Stomach (tissue), 4 donors: ENCODE measurements around the gene JMJD1C.

Source experiments
- EP300 ChIP-seq: sonication (generic); formaldehyde crosslinking; IDR thresholded peaks from one replicate; pipeline ENCODE4 v1.6.1; 2017; ENCODE audit warnings: antibody characterized with exemption
- POLR2A ChIP-seq, 4 donors: fragments of 450-650 bp; IDR thresholded peaks; one replicate each; pipeline ENCODE4 v1.6.1; 2016; ENCODE audit warnings: antibody characterized with exemption in 4 of 4, control low read depth in 2 of 4, mild to moderate bottlenecking in 1 of 4, moderate library complexity in 1 of 4
- POLR2AphosphoS5 ChIP-seq, 3 donors: sonication (generic); formaldehyde crosslinking; IDR thresholded peaks; one replicate each; pipeline ENCODE4 v1.6.1; 2016; ENCODE audit warnings: antibody characterized with exemption in 3 of 3
- TF ChIP-seq, protein P1 (sequence below), 7 experiments: fragments of 450-650 bp in 4 of 7; fragments of 200-600 bp in 3 of 7; sonication (generic) in 3 of 7; IDR thresholded peaks; one replicate each; pipeline ENCODE4 v1.5.1; 2016 to 2019; ENCODE audit warnings: antibody characterized with exemption in 7 of 7, control low read depth in 2 of 7, mild to moderate bottlenecking in 1 of 7

DNA sequence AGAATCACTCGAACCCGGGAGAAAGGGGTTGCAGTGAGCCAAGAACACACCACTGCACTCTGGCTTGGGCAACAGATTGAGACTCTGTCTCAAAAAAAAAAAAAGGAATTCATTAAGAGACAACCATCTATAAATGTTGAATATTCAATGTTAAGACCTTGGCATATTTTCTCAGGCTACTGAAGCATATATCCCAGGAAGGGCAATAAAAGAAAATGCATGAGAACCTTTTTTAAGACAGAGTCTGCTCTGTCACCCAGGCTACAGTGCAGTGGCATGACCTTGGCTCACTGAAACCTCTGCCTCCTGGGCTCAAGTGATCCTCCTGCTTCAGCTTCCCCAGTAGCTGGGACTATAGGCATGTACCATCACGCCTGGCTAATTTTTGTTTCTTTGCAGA is 165.0 kb downstream of the JMJD1C start:
- no peak for TF ChIP-seq POLR2AphosphoS5 (IDR thresholded peaks at IDR 0.05)
- TF ChIP-seq POLR2A (IDR thresholded peaks at IDR 0.05): no peak
- TF ChIP-seq, protein P1, sequence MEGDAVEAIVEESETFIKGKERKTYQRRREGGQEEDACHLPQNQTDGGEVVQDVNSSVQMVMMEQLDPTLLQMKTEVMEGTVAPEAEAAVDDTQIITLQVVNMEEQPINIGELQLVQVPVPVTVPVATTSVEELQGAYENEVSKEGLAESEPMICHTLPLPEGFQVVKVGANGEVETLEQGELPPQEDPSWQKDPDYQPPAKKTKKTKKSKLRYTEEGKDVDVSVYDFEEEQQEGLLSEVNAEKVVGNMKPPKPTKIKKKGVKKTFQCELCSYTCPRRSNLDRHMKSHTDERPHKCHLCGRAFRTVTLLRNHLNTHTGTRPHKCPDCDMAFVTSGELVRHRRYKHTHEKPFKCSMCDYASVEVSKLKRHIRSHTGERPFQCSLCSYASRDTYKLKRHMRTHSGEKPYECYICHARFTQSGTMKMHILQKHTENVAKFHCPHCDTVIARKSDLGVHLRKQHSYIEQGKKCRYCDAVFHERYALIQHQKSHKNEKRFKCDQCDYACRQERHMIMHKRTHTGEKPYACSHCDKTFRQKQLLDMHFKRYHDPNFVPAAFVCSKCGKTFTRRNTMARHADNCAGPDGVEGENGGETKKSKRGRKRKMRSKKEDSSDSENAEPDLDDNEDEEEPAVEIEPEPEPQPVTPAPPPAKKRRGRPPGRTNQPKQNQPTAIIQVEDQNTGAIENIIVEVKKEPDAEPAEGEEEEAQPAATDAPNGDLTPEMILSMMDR (IDR thresholded peaks at IDR 0.05): no peak
- TF ChIP-seq EP300: no peak
